ENCODE results near the gene INO80E.

INO80E gene

DNA sequence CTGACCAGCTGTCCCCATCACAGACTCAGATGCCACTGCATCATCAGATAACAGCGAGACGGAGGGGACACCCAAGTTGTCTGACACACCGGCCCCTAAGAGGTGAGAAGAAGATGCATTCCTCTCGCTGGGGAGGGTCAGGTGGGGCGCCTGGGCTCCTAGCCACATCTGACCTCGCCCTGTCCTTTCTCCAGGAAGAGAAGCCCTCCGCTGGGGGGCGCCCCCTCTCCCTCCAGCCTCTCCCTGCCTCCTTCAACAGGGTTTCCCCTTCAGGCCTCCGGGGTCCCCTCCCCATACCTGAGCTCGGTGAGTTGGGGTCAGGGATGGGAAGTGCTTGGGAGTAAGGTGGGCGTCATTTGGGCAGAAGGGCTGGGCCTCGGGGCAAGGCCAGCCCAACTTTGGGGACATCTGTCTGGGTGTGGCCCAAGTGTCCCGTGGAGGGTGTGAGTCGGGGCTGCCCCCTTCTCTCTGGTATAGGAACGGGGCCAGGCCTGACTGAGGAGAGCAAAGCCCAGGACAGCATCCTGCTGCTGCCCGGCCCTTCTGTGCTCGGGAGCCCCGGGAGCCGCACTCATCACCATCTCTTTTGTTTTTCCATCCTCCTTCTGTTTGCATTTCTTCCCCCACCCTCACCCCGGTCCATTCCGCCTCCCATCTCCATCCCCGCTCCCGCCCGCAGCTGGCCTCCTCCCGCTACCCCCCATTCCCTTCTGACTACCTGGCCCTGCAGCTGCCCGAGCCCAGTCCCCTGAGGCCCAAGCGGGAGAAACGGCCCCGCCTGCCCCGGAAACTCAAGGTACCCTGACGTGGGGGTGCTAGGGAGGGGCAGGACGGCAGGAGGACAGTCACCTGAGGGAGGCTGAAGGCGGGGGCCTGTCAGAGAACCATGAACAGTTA, 4.9 kb downstream of the INO80E start:
- H3K27ac ChIP-seq (ENCODE audit: low read depth, low read length) = no peak overlapping the region
- peaks cover 7% of the 10 kb centered on the region for H3K4me1 ChIP-seq (ENCODE audit: control insufficient read depth, insufficient read depth, low read length)
- no peak overlapping the region for H3K4me3 ChIP-seq (ENCODE audit: low read length)
- no peak overlapping the region for H3K9ac ChIP-seq (ENCODE audit: low read length)
- peaks cover 7% of the 10 kb centered on the region for H3K36me3 ChIP-seq (ENCODE audit: control insufficient read depth, insufficient read depth, low read length)
- H3K27me3 ChIP-seq (ENCODE audit: control insufficient read depth, insufficient read depth, low read length) = no peaks in the 10 kb centered on the region

DNA sequence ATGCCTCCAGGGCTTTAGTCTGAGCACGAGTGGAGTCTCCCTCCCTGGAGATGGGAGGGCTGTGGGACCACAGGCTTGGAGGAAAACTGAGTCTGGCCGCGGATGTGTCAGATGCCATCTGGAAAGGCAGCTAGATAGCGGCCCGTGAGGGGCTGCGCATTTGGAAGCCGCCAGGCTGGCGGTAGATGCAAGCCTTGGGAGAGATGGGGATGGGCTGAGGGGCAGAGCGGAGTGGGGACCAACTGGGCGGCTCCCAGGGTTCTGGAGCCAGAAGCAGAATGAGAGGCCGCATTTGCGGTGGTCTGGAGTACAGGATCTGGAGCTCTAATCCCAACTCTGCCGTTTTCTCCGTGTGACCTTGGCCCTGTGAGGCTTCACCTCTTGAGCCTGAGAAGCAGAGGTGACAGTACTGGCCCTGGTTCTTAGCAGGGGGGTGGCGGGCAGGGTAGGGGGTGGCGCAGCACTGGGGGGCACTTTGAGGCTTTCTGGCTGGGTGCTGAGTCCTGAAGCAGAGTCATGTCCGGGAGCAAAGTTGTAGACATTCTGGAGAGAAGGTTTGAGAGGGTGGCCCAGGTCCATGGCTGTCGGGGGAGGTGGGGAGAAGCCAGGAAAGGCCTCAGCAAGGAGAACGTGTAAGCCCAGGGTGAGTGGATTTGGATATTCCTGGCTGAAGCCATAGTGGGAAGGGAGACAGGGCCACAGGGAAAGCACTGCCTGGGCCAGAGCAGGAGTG, 6.7 kb downstream of the INO80E start:
- peaks cover 7% of the 10 kb centered on the region for H3K36me3 ChIP-seq (ENCODE audit: control insufficient read depth, insufficient read depth, low read length)
- H3K9ac ChIP-seq (ENCODE audit: low read length) = no peak overlapping the region
- no peak overlapping the region for H3K4me3 ChIP-seq (ENCODE audit: low read length)
- no peaks in the 10 kb centered on the region for H3K4me1 ChIP-seq (ENCODE audit: control insufficient read depth, insufficient read depth, low read length)
- H3K27ac ChIP-seq (ENCODE audit: low read depth, low read length) = no peak overlapping the region
- no peaks in the 10 kb centered on the region for H3K27me3 ChIP-seq (ENCODE audit: control insufficient read depth, insufficient read depth, low read length)

DNA sequence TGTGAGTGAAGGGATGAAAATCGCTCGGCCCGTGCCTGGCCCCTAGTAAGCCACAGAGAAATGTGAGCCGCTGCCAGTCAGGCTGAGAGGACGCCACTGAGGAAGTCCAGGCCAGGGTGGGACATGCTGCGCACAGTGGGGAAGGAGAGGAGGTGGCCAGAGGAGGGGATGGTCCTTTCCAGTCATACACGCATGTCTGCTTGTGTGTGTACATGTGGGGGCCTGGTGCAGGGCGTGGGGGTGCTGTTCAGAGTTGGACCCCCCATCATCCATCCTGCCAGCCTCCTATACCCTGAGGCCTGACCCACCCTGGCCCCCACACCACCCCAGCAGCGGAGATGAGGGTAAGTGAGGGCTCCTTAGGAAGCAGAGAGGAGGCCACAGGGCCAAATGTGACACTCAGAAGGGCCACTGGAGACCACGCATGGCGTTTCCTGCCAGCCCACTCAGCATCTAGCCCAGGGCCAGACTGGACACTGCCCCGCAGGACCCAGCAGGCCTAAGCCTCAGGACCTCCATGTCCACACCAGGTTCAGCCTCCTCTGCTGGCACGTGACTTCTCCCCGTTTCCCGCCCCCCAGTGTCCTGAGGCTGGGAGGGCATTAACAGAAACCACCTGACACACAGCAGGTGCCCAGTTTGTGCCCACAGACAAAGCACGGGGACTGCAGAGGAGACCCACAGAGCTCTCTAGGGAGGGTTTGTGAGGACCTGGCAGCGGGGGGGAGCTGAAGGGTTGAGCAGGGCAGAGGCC, 7.8 kb downstream of the INO80E start:
- Histone ChIP-seq H3K27me3 (ENCODE audit: control insufficient read depth, insufficient read depth, low read length) (no peaks in the 10 kb centered on the region), H3K36me3 (ENCODE audit: control insufficient read depth, insufficient read depth, low read length) (peaks cover 7% of the 10 kb centered on the region), H3K4me3 (ENCODE audit: low read length) (no peak overlapping the region), H3K27ac (ENCODE audit: low read depth, low read length) (no peak overlapping the region), H3K9ac (ENCODE audit: low read length) (no peak overlapping the region), H3K4me1 (ENCODE audit: control insufficient read depth, insufficient read depth, low read length) (no peaks in the 10 kb centered on the region)

DNA sequence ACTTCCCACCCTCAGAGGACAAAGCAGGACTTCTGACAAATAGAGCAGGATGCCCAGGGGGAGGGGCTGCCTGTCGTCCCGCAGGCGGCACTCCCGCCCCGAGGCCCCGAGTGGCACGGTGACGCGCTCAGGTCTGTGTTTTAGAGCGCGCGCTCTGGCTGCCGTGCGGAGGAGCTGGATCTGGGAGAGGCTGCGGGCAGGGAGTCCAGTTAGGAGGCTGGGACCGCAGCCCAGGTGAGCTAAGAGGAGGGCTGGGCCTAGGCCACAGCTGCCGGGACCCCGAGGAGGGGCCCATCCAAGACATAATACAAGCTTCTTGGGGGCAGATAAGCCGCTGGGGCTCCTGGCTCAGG, 8.4 kb downstream of the INO80E start:
- Histone ChIP-seq H3K36me3 (ENCODE audit: control insufficient read depth, insufficient read depth, low read length) (peaks cover 7% of the 10 kb centered on the region), H3K9ac (ENCODE audit: low read length) (no peak overlapping the region), H3K27me3 (ENCODE audit: control insufficient read depth, insufficient read depth, low read length) (peaks cover 4% of the 10 kb centered on the region), H3K27ac (ENCODE audit: low read depth, low read length) (no peak overlapping the region), H3K4me3 (ENCODE audit: low read length) (no peak overlapping the region), H3K4me1 (ENCODE audit: control insufficient read depth, insufficient read depth, low read length) (no peaks in the 10 kb centered on the region)

DNA sequence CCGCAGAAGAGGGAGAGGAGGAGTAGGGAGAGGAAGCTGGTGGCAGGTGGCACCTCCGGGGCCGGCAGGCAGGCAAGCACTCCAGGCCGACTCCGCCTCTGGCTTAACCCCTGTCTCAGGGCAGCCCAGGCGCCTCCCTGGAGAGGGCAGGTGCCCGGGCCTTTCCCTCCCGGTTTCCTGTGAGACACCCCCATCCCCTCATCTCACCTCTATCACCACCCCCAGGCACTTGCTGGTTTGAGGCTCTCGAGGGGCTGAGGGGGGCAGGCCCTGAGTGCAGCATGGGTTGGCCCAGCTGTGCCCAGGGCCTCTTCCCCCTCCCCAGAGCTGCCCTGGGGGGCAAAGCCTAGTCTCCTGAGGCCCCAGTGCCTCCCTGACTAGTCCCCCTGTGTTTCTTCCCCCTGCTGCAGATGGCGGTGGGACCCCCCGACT, 8.8 kb downstream of the INO80E start:
- Histone ChIP-seq H3K36me3 (ENCODE audit: control insufficient read depth, insufficient read depth, low read length) (peaks cover 6% of the 10 kb centered on the region), H3K9ac (ENCODE audit: low read length) (no peak overlapping the region), H3K4me1 (ENCODE audit: control insufficient read depth, insufficient read depth, low read length) (no peaks in the 10 kb centered on the region), H3K27ac (ENCODE audit: low read depth, low read length) (no peak overlapping the region), H3K27me3 (ENCODE audit: control insufficient read depth, insufficient read depth, low read length) (peaks cover 5% of the 10 kb centered on the region), H3K4me3 (ENCODE audit: low read length) (no peak overlapping the region)

DNA sequence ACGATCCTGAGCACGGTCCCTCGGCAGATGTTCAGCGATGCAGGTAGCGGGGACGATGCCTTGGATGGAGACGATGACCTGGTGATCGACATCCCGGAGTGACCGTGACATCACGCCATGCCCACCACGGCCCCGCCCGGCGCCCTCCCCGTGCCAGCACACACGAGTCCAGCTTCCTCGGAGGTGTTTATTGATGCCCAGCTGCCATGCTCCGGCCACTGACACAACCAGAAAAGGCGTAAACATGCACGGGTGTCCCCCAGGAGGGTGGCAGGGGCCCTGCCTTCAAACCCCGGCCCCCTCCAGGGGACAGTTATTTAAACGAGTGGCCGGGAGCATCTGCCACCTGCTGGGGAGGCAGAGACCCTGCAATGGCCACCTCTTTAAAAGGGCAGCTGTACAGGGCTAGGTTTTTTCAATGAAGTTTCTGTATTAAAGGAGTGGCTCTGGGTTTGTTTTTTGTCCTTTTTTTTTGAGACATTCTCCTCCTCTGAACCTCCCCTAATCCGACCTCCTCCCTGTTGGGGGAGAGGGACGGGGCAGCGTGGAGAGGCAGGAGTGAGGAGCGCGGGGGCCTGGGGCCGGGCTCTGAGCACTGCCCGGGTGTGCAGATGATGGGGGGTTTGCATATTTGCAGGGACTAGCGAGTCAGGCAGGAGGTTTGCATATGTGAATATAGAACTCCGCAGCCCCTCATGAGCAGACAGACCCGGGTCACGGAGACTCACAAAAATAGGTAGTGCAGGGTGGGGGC, 9.5 kb downstream of the INO80E start:
- Histone ChIP-seq H3K4me3 (ENCODE audit: low read length) (peak overlapping the region; percentile 27), H3K27ac (ENCODE audit: low read depth, low read length) (no peak overlapping the region), H3K4me1 (ENCODE audit: control insufficient read depth, insufficient read depth, low read length) (no peaks in the 10 kb centered on the region), H3K27me3 (ENCODE audit: control insufficient read depth, insufficient read depth, low read length) (peaks cover 10% of the 10 kb centered on the region), H3K36me3 (ENCODE audit: control insufficient read depth, insufficient read depth, low read length) (peaks cover 5% of the 10 kb centered on the region), H3K9ac (ENCODE audit: low read length) (no peak overlapping the region)

DNA sequence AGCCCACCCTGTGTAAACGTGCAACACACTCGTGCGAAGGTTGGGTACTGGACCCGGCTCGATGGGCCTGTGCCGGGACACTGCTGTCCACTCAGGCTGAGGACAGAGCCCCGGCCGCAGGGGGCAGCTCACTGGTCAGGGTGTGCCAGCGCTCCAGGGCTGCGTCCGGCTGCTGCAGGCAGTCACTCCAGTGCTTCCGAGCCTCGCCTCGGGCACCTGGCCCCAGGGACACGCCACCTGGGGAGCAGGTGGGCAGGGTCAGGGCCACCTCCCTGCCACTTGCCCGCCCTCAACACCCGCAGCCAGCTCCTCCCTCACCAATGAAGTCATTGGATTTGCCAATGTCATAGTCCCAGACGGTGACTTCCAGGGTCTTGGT, 10.0 kb downstream of the INO80E start:
- H3K4me1 ChIP-seq (ENCODE audit: control insufficient read depth, insufficient read depth, low read length) = no peaks in the 10 kb centered on the region
- peaks cover 5% of the 10 kb centered on the region for H3K36me3 ChIP-seq (ENCODE audit: control insufficient read depth, insufficient read depth, low read length)
- H3K27me3 ChIP-seq (ENCODE audit: control insufficient read depth, insufficient read depth, low read length) = peaks cover 12% of the 10 kb centered on the region
- H3K27ac ChIP-seq (ENCODE audit: low read depth, low read length) = no peak overlapping the region
- H3K4me3 ChIP-seq (ENCODE audit: low read length) = no peak overlapping the region
- H3K9ac ChIP-seq (ENCODE audit: low read length) = no peak overlapping the region

DNA sequence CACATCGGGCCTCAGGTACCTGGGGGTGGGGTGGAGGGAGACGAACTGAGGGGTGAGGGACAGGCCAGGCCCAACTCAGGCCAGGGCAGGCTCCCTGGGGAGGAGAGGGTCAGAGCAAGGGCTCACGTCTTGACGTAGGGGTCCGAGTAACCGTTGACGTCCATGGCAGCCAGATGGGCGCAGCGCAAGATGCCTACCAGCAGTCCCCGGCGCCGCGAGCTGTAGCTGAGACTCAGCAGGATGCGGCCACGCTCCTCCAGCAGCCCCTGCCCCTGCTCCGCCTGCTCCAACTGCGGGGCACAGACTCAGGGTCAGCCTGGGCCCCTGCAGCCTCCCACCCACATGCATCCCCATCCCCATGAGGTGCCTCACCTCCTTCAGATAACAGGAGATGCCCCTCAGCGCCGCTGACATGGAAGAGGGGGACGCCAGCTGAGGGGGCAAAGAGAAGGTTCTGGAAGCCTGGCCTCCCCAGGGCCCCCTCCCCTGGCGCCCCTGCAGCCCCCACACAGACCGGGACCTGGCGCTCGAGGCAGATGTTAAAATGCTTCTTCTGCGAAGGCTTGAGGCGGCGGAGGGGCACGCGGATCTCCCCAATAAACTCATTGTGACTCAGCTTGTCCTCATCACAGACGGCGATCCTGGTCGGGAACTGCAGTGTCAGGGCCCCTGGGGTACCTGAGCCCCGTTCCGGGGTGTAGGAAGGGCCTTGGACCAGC, 10.8 kb downstream of the INO80E start:
- no peak overlapping the region for H3K27ac ChIP-seq (ENCODE audit: low read depth, low read length)
- peaks cover 15% of the 10 kb centered on the region for H3K27me3 ChIP-seq (ENCODE audit: control insufficient read depth, insufficient read depth, low read length)
- peaks cover 4% of the 10 kb centered on the region for H3K36me3 ChIP-seq (ENCODE audit: control insufficient read depth, insufficient read depth, low read length)
- no peak overlapping the region for H3K4me3 ChIP-seq (ENCODE audit: low read length)
- no peak overlapping the region for H3K9ac ChIP-seq (ENCODE audit: low read length)
- no peaks in the 10 kb centered on the region for H3K4me1 ChIP-seq (ENCODE audit: control insufficient read depth, insufficient read depth, low read length)

DNA sequence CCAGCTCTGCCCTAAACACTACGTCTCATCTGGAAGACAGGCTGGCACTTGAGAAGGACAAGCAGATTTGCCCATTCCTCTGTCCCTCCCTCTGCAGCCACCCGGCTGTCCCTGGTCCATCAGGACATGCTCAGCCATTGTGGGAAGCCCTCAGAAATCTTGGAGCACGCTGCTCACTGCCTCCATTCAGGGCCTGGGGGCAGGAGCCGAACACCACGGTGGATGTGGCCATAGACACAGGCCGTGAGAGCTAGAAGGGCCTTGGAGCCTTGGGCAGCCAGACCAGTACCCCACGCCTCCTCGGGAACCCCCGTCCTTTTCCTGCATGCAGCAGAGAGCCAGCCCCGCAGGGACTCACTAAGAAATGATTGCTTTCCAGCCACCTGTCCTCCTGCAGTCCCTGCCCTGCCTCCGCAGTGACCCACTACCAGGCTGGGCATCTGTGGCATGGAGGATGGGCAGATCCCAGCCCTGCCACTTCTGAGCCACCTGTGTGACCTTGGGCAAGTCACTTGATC, 11.4 kb downstream of the INO80E start:
- H3K27ac ChIP-seq (ENCODE audit: low read depth, low read length) = no peak overlapping the region
- H3K9ac ChIP-seq (ENCODE audit: low read length) = no peak overlapping the region
- H3K36me3 ChIP-seq (ENCODE audit: control insufficient read depth, insufficient read depth, low read length) = no peaks in the 10 kb centered on the region
- H3K27me3 ChIP-seq (ENCODE audit: control insufficient read depth, insufficient read depth, low read length) = peaks cover 19% of the 10 kb centered on the region
- no peaks in the 10 kb centered on the region for H3K4me1 ChIP-seq (ENCODE audit: control insufficient read depth, insufficient read depth, low read length)
- no peak overlapping the region for H3K4me3 ChIP-seq (ENCODE audit: low read length)

DNA sequence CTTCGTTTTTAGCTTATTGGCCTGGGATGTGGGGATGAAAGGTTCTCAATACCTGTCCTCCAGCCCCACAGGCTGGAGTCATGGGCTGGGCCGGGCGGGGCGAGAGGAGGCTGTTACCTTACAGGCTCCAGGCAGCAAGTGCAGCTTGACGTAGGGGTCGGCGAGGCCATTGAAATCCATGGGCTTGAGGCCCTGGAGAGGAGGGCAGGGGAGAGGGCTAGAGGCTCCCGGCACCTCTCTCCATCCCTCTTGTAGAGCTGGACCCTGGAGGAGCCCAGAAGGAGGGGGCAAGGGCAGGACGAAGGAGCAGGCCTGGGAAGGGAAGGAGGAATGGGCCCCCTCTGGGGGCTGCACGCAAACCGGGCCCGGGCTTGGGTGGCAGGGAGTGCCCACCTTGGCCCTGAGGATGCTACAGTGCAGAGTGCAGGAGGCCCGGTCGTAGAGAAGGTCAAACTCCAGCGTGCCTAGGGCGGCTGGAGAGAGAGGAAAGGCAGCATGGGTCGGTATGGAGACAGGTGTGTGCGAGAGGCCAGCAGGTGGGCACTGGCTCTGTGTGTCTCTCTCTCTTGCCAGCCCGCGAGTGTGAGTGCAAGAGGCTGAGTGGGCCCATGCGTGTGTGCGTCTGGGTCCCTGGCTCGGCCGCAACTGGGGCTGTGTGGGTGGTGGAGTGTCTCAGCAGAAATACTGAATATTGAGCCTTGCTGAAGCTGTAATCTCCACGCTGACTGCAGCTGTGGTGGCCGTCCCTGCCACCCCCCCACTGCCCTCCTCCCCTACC, 13.2 kb downstream of the INO80E start:
- no peaks in the 10 kb centered on the region for H3K36me3 ChIP-seq (ENCODE audit: control insufficient read depth, insufficient read depth, low read length)

More for the DNA sequence above, 13.2 kb downstream of the INO80E start:
- Histone ChIP-seq H3K9ac (ENCODE audit: low read length) (no peak overlapping the region), H3K4me1 (ENCODE audit: control insufficient read depth, insufficient read depth, low read length) (no peaks in the 10 kb centered on the region), H3K27ac (ENCODE audit: low read depth, low read length) (no peak overlapping the region), H3K4me3 (ENCODE audit: low read length) (no peak overlapping the region), H3K27me3 (ENCODE audit: control insufficient read depth, insufficient read depth, low read length) (peaks cover 19% of the 10 kb centered on the region)
